Measurements from ENCODE around the gene TMEM54. TPM values are rescaled to one million over a fixed set of nuclear protein-coding genes. Genes with fewer than 3 reads are reported as not detected.

The TMEM54 gene
- total and polyA plus RNA-seq, 2 of the 13 experiments (the other 11 are each of a cell fraction or from before 2014, with no cell fraction given): 2.5 to 2.9 TPM

DNA sequence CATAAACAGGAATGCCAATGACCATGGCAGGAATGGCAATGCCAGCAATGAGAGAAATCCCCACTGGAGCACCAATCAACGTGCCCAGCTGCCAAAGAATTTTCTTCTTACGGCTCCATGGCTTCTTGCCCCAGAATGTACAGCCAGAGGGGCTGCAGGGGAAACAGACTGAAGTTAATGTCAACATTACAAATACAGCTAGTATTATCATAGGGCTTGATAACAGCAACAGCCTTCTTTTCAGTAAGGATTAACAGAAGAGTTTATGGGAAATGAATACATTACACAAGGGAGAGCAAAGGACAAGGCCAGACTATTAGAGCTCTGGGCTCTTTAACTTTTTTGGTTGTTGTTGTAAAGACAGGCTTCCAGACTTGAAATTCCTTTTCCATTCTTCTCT lies 45.2 kb upstream of the TMEM54 start (continued):
- TF ChIP-seq, protein P1, sequence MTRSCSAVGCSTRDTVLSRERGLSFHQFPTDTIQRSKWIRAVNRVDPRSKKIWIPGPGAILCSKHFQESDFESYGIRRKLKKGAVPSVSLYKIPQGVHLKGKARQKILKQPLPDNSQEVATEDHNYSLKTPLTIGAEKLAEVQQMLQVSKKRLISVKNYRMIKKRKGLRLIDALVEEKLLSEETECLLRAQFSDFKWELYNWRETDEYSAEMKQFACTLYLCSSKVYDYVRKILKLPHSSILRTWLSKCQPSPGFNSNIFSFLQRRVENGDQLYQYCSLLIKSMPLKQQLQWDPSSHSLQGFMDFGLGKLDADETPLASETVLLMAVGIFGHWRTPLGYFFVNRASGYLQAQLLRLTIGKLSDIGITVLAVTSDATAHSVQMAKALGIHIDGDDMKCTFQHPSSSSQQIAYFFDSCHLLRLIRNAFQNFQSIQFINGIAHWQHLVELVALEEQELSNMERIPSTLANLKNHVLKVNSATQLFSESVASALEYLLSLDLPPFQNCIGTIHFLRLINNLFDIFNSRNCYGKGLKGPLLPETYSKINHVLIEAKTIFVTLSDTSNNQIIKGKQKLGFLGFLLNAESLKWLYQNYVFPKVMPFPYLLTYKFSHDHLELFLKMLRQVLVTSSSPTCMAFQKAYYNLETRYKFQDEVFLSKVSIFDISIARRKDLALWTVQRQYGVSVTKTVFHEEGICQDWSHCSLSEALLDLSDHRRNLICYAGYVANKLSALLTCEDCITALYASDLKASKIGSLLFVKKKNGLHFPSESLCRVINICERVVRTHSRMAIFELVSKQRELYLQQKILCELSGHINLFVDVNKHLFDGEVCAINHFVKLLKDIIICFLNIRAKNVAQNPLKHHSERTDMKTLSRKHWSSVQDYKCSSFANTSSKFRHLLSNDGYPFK (CRISPR knock-in tag; IDR thresholded peaks at IDR 0.05; ENCODE audit: borderline replicate concordance): no peak
- TF ChIP-seq ZNF619 (CRISPR knock-in tag; IDR thresholded peaks at IDR 0.05) (no peak), ZNF484 (CRISPR knock-in tag; IDR thresholded peaks at IDR 0.05; ENCODE audit: borderline replicate concordance, low read depth) (no peak), KAT2B (IDR thresholded peaks at IDR 0.05; ENCODE audit: borderline replicate concordance, low read depth, low read length) (no peak), PHF21A (CRISPR knock-in tag; IDR thresholded peaks at IDR 0.05) (peak; percentile 37; the same call in 1 of the 2 replicates), SAP130 (CRISPR knock-in tag; IDR thresholded peaks at IDR 0.05; ENCODE audit: low read depth) (peak; percentile 64; the same call in 1 of the 2 replicates), NCOA2 (CRISPR knock-in tag; IDR thresholded peaks at IDR 0.05) (peak; percentile 89), RARA (CRISPR knock-in tag; IDR thresholded peaks at IDR 0.05) (0 out of 2 replicates have a peak, but pooled peaks have one; percentile 19), ISL2 (CRISPR knock-in tag; IDR thresholded peaks at IDR 0.05) (peak; percentile 60), SOX13 (IDR thresholded peaks at IDR 0.05) (no peak), SOX13 (CRISPR knock-in tag; conservative IDR thresholded peaks at IDR 0.05 in 1 of 2, IDR thresholded peaks at IDR 0.05 in 1 of 2) (peak in 1 of 2 experiments; percentile 65; a peak in 1 of 4 replicates), ZNF136 (CRISPR knock-in tag; IDR thresholded peaks at IDR 0.05; ENCODE audit: low read depth) (no peak), HNF4A (CRISPR knock-in tag; IDR thresholded peaks at IDR 0.05) (peak; percentile 66), MAFK (conservative IDR thresholded peaks at IDR 0.05 in 1 of 2, IDR thresholded peaks at IDR 0.05 in 1 of 2; ENCODE audit: low read length in 2 of 2) (no peak)
- TF ChIP-seq, protein P2, sequence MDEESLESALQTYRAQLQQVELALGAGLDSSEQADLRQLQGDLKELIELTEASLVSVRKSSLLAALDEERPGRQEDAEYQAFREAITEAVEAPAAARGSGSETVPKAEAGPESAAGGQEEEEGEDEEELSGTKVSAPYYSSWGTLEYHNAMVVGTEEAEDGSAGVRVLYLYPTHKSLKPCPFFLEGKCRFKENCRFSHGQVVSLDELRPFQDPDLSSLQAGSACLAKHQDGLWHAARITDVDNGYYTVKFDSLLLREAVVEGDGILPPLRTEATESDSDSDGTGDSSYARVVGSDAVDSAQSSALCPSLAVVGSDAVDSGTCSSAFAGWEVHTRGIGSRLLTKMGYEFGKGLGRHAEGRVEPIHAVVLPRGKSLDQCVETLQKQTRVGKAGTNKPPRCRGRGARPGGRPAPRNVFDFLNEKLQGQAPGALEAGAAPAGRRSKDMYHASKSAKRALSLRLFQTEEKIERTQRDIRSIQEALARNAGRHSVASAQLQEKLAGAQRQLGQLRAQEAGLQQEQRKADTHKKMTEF (CRISPR knock-in tag; IDR thresholded peaks at IDR 0.05): 0 out of 2 replicates have a peak, but pooled peaks have one; percentile 54
- TF ChIP-seq, protein P3, sequence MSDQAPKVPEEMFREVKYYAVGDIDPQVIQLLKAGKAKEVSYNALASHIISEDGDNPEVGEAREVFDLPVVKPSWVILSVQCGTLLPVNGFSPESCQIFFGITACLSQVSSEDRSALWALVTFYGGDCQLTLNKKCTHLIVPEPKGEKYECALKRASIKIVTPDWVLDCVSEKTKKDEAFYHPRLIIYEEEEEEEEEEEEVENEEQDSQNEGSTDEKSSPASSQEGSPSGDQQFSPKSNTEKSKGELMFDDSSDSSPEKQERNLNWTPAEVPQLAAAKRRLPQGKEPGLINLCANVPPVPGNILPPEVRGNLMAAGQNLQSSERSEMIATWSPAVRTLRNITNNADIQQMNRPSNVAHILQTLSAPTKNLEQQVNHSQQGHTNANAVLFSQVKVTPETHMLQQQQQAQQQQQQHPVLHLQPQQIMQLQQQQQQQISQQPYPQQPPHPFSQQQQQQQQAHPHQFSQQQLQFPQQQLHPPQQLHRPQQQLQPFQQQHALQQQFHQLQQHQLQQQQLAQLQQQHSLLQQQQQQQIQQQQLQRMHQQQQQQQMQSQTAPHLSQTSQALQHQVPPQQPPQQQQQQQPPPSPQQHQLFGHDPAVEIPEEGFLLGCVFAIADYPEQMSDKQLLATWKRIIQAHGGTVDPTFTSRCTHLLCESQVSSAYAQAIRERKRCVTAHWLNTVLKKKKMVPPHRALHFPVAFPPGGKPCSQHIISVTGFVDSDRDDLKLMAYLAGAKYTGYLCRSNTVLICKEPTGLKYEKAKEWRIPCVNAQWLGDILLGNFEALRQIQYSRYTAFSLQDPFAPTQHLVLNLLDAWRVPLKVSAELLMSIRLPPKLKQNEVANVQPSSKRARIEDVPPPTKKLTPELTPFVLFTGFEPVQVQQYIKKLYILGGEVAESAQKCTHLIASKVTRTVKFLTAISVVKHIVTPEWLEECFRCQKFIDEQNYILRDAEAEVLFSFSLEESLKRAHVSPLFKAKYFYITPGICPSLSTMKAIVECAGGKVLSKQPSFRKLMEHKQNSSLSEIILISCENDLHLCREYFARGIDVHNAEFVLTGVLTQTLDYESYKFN (CRISPR knock-in tag; conservative IDR thresholded peaks at IDR 0.05): peak; percentile 62; the same call in 1 of the 2 replicates
- TF ChIP-seq, protein P4, sequence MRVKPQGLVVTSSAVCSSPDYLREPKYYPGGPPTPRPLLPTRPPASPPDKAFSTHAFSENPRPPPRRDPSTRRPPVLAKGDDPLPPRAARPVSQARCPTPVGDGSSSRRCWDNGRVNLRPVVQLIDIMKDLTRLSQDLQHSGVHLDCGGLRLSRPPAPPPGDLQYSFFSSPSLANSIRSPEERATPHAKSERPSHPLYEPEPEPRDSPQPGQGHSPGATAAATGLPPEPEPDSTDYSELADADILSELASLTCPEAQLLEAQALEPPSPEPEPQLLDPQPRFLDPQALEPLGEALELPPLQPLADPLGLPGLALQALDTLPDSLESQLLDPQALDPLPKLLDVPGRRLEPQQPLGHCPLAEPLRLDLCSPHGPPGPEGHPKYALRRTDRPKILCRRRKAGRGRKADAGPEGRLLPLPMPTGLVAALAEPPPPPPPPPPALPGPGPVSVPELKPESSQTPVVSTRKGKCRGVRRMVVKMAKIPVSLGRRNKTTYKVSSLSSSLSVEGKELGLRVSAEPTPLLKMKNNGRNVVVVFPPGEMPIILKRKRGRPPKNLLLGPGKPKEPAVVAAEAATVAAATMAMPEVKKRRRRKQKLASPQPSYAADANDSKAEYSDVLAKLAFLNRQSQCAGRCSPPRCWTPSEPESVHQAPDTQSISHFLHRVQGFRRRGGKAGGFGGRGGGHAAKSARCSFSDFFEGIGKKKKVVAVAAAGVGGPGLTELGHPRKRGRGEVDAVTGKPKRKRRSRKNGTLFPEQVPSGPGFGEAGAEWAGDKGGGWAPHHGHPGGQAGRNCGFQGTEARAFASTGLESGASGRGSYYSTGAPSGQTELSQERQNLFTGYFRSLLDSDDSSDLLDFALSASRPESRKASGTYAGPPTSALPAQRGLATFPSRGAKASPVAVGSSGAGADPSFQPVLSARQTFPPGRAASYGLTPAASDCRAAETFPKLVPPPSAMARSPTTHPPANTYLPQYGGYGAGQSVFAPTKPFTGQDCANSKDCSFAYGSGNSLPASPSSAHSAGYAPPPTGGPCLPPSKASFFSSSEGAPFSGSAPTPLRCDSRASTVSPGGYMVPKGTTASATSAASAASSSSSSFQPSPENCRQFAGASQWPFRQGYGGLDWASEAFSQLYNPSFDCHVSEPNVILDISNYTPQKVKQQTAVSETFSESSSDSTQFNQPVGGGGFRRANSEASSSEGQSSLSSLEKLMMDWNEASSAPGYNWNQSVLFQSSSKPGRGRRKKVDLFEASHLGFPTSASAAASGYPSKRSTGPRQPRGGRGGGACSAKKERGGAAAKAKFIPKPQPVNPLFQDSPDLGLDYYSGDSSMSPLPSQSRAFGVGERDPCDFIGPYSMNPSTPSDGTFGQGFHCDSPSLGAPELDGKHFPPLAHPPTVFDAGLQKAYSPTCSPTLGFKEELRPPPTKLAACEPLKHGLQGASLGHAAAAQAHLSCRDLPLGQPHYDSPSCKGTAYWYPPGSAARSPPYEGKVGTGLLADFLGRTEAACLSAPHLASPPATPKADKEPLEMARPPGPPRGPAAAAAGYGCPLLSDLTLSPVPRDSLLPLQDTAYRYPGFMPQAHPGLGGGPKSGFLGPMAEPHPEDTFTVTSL (CRISPR knock-in tag; IDR thresholded peaks at IDR 0.05; ENCODE audit: borderline replicate concordance): 0 out of 2 replicates have a peak, but pooled peaks have one; percentile 49
